HG03060 (cell line): Measurements from ENCODE around the gene SECISBP2L.
"Not testable (repeated sequence)": the region's sequence is repeated elsewhere in the genome, so short reads cannot be mapped to it uniquely, and the experiment has no call there.

Experiments
- ATAC-seq: cut with Tn5 transposase; IDR thresholded peaks from one replicate; pipeline ENCODE4 v1.9.1; 2021; ENCODE audit warnings: low read depth, moderate number of reproducible peaks; ENCODE audit not compliant: unreplicated experiment

Gene SECISBP2L

GRCh38 chr15:49046220-49047102, at the start of gene SECISBP2L:
TSS of gene SECISBP2L (minus strand) at chr15:49046446. CDS start at chr15:49046299, 147 bp downstream.
- peak; percentile 93 for ATAC-seq

GRCh38 chr15:49094923-49095322, 48.7 kb upstream of the SECISBP2L start:
- ATAC-seq = no peak

- no peak for ATAC-seq
Measured at GRCh38 chr15:49093252-49094105, 47.2 kb upstream of the SECISBP2L start.

- no peak for ATAC-seq
Measured at GRCh38 chr15:49088996-49089395, 42.8 kb upstream of the SECISBP2L start.

GRCh38 chr15:49085696-49086459, 39.6 kb upstream of the SECISBP2L start:
- no peak for ATAC-seq

GRCh38 chr15:49084285-49084570, 38.0 kb upstream of the SECISBP2L start:
- ATAC-seq = no peak

GRCh38 chr15:49083401-49084284, 37.4 kb upstream of the SECISBP2L start:
- ATAC-seq = no peak

- ATAC-seq = no peak
Measured at GRCh38 chr15:49082960-49083359, 36.7 kb upstream of the SECISBP2L start.

GRCh38 chr15:49079340-49080039, 33.2 kb upstream of the SECISBP2L start:
- ATAC-seq = no peak

- ATAC-seq = no peak
Measured at GRCh38 chr15:49075881-49076280, 29.6 kb upstream of the SECISBP2L start.

GRCh38 chr15:49074589-49075287, 28.5 kb upstream of the SECISBP2L start:
- not testable (repeated sequence) for ATAC-seq

- ATAC-seq = no peak
Measured at GRCh38 chr15:49066372-49066771, 20.1 kb upstream of the SECISBP2L start.

GRCh38 chr15:49064884-49065283, 18.6 kb upstream of the SECISBP2L start:
- no peak for ATAC-seq

GRCh38 chr15:49064281-49064653, 18.0 kb upstream of the SECISBP2L start:
- ATAC-seq = no peak

GRCh38 chr15:49063402-49064280, 17.4 kb upstream of the SECISBP2L start:
- no peak for ATAC-seq

- no peak for ATAC-seq
Measured at GRCh38 chr15:49062900-49063299, 16.7 kb upstream of the SECISBP2L start.

- ATAC-seq = no peak
Measured at GRCh38 chr15:49060710-49061495, 14.7 kb upstream of the SECISBP2L start.
